ENCODE data around the gene HINT1.
"Not testable (repeated sequence)": the region's sequence is repeated elsewhere in the genome, so short reads cannot be mapped to it uniquely, and the experiment has no call there.

The HINT1 gene

DNA sequence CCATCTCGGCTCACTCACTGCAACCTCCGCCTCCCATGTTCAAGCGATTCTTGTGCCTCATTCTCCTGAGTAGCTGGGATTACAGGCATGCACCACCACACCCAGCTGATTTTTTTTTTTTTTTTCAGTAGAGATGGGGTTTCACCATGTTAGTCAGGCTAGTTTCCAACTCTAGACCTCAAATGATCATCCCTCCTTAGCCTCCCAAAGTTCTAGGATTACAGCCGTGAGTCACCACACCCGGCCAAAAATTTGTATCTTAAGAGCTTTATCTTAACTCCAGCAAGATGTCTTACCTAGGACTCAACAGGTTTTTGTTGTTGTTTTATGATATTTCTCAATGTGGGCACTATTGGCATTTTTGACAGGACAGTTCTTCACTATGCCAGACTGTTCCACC is 33.6 kb upstream of the HINT1 start:
- Mint-ChIP-seq H3K27me3 (ENCODE audit: low read depth) (no peaks in the 10 kb centered on the region), H3K36me3 (ENCODE audit: low read depth) (no peaks in the 10 kb centered on the region), H3K9me3 (no peaks in the 10 kb centered on the region), H3K4me1 (no peaks in the 10 kb centered on the region), H3K27ac (no peak overlapping the region), H3K4me3 (no peak overlapping the region)
- TF ChIP-seq, protein P1, sequence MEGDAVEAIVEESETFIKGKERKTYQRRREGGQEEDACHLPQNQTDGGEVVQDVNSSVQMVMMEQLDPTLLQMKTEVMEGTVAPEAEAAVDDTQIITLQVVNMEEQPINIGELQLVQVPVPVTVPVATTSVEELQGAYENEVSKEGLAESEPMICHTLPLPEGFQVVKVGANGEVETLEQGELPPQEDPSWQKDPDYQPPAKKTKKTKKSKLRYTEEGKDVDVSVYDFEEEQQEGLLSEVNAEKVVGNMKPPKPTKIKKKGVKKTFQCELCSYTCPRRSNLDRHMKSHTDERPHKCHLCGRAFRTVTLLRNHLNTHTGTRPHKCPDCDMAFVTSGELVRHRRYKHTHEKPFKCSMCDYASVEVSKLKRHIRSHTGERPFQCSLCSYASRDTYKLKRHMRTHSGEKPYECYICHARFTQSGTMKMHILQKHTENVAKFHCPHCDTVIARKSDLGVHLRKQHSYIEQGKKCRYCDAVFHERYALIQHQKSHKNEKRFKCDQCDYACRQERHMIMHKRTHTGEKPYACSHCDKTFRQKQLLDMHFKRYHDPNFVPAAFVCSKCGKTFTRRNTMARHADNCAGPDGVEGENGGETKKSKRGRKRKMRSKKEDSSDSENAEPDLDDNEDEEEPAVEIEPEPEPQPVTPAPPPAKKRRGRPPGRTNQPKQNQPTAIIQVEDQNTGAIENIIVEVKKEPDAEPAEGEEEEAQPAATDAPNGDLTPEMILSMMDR (IDR thresholded peaks at IDR 0.05; ENCODE audit: unreplicated experiment in 3 of 3), result no peak

DNA sequence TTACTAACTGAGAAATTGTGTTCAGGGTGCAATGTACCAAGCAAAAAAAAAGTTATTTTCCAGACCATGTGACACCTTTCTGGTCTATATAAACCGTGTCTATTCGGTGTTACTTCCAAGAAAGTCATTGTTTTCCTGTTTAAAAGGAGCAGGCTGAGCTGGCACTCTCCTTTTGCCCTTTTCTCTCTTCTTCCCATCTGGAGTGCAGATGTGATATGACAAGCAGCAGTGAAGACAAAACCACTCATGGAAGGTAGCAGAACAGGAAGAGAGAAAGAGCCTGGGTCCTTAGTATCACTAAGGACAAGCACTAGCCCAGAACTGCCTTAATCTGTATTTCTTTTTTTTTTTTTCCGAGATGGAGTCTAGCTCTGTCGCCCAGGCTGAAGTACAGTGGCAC is 31.3 kb upstream of the HINT1 start:
- TF ChIP-seq, protein P1 (IDR thresholded peaks at IDR 0.05; ENCODE audit: unreplicated experiment in 3 of 3), result no peak
- Mint-ChIP-seq H3K27ac (no peak overlapping the region), H3K27me3 (ENCODE audit: low read depth) (no peaks in the 10 kb centered on the region), H3K4me3 (no peak overlapping the region), H3K36me3 (ENCODE audit: low read depth) (no peaks in the 10 kb centered on the region), H3K9me3 (no peaks in the 10 kb centered on the region), H3K4me1 (no peaks in the 10 kb centered on the region)

DNA sequence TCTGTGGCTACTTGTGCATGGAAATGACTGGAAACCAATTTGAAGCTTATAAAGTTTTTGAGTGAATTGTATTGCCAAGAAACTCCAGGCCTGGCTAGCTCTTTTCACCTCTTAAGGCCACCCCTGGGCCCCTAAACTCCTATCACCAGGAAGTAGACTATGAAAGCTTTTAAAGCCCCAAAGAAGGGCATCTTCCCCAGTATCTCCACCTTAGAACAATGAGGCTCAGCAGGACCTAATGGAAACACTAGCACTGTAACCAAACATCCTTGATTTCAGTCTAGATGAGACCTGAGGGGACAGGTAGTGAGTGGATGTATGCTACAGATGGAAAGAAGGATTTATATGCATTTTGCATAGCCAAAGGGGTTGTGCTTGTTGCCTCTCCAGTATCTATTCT is 30.6 kb upstream of the HINT1 start:
- TF ChIP-seq, protein P1 (IDR thresholded peaks at IDR 0.05; ENCODE audit: unreplicated experiment in 3 of 3), result no peak
- Mint-ChIP-seq H3K4me3 (no peak overlapping the region), H3K9me3 (no peaks in the 10 kb centered on the region), H3K36me3 (ENCODE audit: low read depth) (no peaks in the 10 kb centered on the region), H3K27ac (no peak overlapping the region), H3K27me3 (ENCODE audit: low read depth) (no peaks in the 10 kb centered on the region), H3K4me1 (no peaks in the 10 kb centered on the region)

DNA sequence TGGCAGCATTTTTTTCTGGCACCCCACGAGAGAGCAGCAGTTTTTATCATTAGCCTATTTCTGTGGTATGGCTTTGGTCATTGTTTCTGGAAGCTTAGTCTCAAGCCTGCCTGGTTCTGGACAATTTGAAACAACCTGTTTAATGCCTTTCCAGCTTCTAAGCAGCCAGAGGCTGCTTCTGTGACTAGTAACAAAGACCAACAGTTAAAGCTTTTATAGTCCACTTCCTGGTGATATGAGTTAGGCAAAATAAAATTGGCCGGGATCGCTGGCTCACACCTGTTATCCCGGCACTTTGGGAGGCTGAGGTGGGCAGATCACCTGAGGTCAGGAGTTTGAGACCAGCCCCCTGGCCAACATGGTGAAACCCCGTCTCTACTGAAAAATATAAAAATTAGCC is 29.7 kb upstream of the HINT1 start:
- Mint-ChIP-seq H3K9me3 (no peaks in the 10 kb centered on the region), H3K4me1 (no peaks in the 10 kb centered on the region), H3K27me3 (ENCODE audit: low read depth) (no peaks in the 10 kb centered on the region), H3K27ac (no peak overlapping the region), H3K4me3 (no peak overlapping the region), H3K36me3 (ENCODE audit: low read depth) (no peaks in the 10 kb centered on the region)
- TF ChIP-seq, protein P1 (IDR thresholded peaks at IDR 0.05; ENCODE audit: unreplicated experiment in 3 of 3), result no peak

DNA sequence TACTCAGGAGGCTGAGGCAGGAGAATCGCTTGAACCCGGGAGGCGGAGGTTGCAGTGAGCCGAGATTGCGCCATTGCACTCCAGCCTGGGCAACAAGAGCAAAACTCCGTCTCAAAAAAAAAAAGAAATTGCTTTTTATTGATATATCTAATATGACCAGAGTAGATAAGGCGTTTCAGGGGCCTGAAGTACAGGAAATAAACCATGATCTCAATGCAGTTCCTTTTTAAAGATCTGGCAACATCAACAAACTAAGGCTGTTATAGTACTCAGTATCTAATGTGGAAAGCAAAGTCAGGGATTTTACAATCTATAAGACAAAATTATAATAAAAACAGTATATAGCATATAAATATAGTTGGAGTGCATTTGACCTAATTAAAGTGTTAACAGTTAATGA is 28.8 kb upstream of the HINT1 start:
- H3K9me3 Mint-ChIP-seq; H3K4me3 Mint-ChIP-seq; H3K27me3 Mint-ChIP-seq (ENCODE audit: low read depth); H3K36me3 Mint-ChIP-seq (ENCODE audit: low read depth); H3K4me1 Mint-ChIP-seq; H3K27ac Mint-ChIP-seq: not testable (repeated sequence)

DNA sequence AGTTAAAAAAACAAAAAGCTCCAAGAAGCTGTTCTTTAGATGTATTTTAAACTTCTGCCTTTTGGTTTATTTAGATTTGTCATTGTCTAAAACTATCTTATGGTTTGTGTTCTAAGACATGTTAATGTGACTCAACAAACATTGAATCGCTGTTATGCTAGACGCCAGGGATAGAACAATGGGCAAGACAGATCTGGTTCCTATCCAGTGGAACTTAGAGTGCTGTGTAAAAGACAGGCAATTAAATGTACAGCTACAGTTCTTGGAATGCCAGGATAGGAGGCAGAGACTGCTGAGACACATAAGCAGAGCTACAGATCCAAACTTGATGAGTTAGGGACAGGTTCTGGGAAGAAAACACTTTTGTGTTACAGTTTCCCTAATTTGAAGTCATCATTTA is 28.1 kb upstream of the HINT1 start:
- Mint-ChIP-seq H3K36me3 (ENCODE audit: low read depth) (peaks cover 8% of the 10 kb centered on the region), H3K4me3 (no peak overlapping the region), H3K27me3 (ENCODE audit: low read depth) (no peaks in the 10 kb centered on the region), H3K4me1 (no peaks in the 10 kb centered on the region), H3K9me3 (no peaks in the 10 kb centered on the region), H3K27ac (peak overlapping the region in 1 of 3 experiments; percentile 3)
- TF ChIP-seq, protein P1 (IDR thresholded peaks at IDR 0.05; ENCODE audit: unreplicated experiment in 3 of 3), result no peak

Data from nephron (organoid).